ENCODE measurements around the gene IRGC.

- no peak for TF ChIP-seq EP300 (conservative IDR thresholded peaks at IDR 0.05; ENCODE audit: poor library complexity, severe bottlenecking)
- TF ChIP-seq CTCF (IDR thresholded peaks at IDR 0.05; ENCODE audit: poor library complexity, severe bottlenecking): no peak
- TF ChIP-seq EZH2 (IDR thresholded peaks at IDR 0.05; ENCODE audit: borderline replicate concordance, insufficient read depth, low read length, poor library complexity, severe bottlenecking): no peak
- TF ChIP-seq POLR2AphosphoS5 (IDR thresholded peaks at IDR 0.05): no peak
- TF ChIP-seq RAD21 (conservative IDR thresholded peaks at IDR 0.05): no peak
- TF ChIP-seq SMC3 (conservative IDR thresholded peaks at IDR 0.05; ENCODE audit: poor library complexity): no peak
- TF ChIP-seq TAF1 (IDR thresholded peaks at IDR 0.05; ENCODE audit: low read depth): no peak
- TF ChIP-seq REST (IDR thresholded peaks at IDR 0.05; ENCODE audit: borderline replicate concordance): no peak
These were observed 11.7 kb upstream of the IRGC start for GRCh38 chr19:43704002-43704705.
